Renal pelvis (tissue), 12 donors: Measurements from ENCODE around the gene C5orf24. TPM values are rescaled to one million over a fixed set of nuclear protein-coding genes. Genes with fewer than 3 reads are reported as not detected.
"Not testable (repeated sequence)": the region's sequence is repeated elsewhere in the genome, so short reads cannot be mapped to it uniquely, and the experiment has no call there.

Experiments
- DNase-seq: peaks from one replicate; pipeline ENCODE4 v3.0.0-alpha.2; 2013
- long read RNA-seq, 16 experiments: transcript quantifications; one replicate each; lab custom pipeline, GENCODE V29; 2026
- polyA plus RNA-seq, 3 donors: library from polyadenylated mRNA; unstranded; fragments of 120-200 nt; gene quantifications; one replicate each; pipeline ENCODE4 v1.2.1, GENCODE V29; 2013; ENCODE audit not compliant: insufficient read length in 3 of 3

Gene C5orf24
- 100 to 1,000 TPM in 1 of 3 donors, 10 to 100 TPM in 2; 78.1 to 106 (median 96.4) TPM for polyA plus RNA-seq
- long read RNA-seq, donor 1, full-length matches to known transcripts, result 32 of 32 reads
- long read RNA-seq, donor 1, partial matches to known transcripts, result 0 of 32 reads
- long read RNA-seq, donor 1, other reads (novel, unspliced or antisense), result 0 of 32 reads
- long read RNA-seq, donor 2, full-length matches to known transcripts, result 22 of 37 reads
- long read RNA-seq, donor 2, partial matches to known transcripts, result 15 of 37 reads
- long read RNA-seq, donor 2, other reads (novel, unspliced or antisense), result 0 of 37 reads
- long read RNA-seq, donor 3, full-length matches to known transcripts, result 29 of 29 reads
- long read RNA-seq, donor 3, partial matches to known transcripts, result 0 of 29 reads
- long read RNA-seq, donor 3, other reads (novel, unspliced or antisense), result 0 of 29 reads
- long read RNA-seq, donor 4, full-length matches to known transcripts, result 15 of 15 reads
- long read RNA-seq, donor 4, partial matches to known transcripts, result 0 of 15 reads
- long read RNA-seq, donor 4, other reads (novel, unspliced or antisense), result 0 of 15 reads
- long read RNA-seq, donor 5, full-length matches to known transcripts, result 17 of 17 reads
- long read RNA-seq, donor 5, partial matches to known transcripts, result 0 of 17 reads
- long read RNA-seq, donor 5, other reads (novel, unspliced or antisense), result 0 of 17 reads
- long read RNA-seq, donor 6, full-length matches to known transcripts, result 37 of 56 reads
- long read RNA-seq, donor 6, partial matches to known transcripts, result 19 of 56 reads
- long read RNA-seq, donor 6, other reads (novel, unspliced or antisense), result 0 of 56 reads
- long read RNA-seq, donor 7, full-length matches to known transcripts, result 79 of 118 reads
- long read RNA-seq, donor 7, partial matches to known transcripts, result 39 of 118 reads
- long read RNA-seq, donor 7, other reads (novel, unspliced or antisense), result 0 of 118 reads
- long read RNA-seq, donor 8, full-length matches to known transcripts, result 13 of 13 reads
- long read RNA-seq, donor 8, partial matches to known transcripts, result 0 of 13 reads
- long read RNA-seq, donor 8, other reads (novel, unspliced or antisense), result 0 of 13 reads
- long read RNA-seq, donor 9, full-length matches to known transcripts, result 45 of 81 reads
- long read RNA-seq, donor 9, partial matches to known transcripts, result 36 of 81 reads
- long read RNA-seq, donor 9, other reads (novel, unspliced or antisense), result 0 of 81 reads
- long read RNA-seq, donor 10, full-length matches to known transcripts, result 41 of 41 reads
- long read RNA-seq, donor 10, partial matches to known transcripts, result 0 of 41 reads
- long read RNA-seq, donor 10, other reads (novel, unspliced or antisense), result 0 of 41 reads
- long read RNA-seq, donor 11, full-length matches to known transcripts, result 30 of 30 reads
- long read RNA-seq, donor 11, partial matches to known transcripts, result 0 of 30 reads
- long read RNA-seq, donor 11, other reads (novel, unspliced or antisense), result 0 of 30 reads
- long read RNA-seq, donor 12, full-length matches to known transcripts, result 51 of 51 reads
- long read RNA-seq, donor 12, partial matches to known transcripts, result 0 of 51 reads
- long read RNA-seq, donor 12, other reads (novel, unspliced or antisense), result 0 of 51 reads
- long read RNA-seq, donor 13, full-length matches to known transcripts, result 23 of 23 reads
- long read RNA-seq, donor 13, partial matches to known transcripts, result 0 of 23 reads
- long read RNA-seq, donor 13, other reads (novel, unspliced or antisense), result 0 of 23 reads
- long read RNA-seq, donor 14, full-length matches to known transcripts, result 72 of 72 reads
- long read RNA-seq, donor 14, partial matches to known transcripts, result 0 of 72 reads
- long read RNA-seq, donor 14, other reads (novel, unspliced or antisense), result 0 of 72 reads
- long read RNA-seq, donor 15, full-length matches to known transcripts, result 22 of 22 reads
- long read RNA-seq, donor 15, partial matches to known transcripts, result 0 of 22 reads
- long read RNA-seq, donor 15, other reads (novel, unspliced or antisense), result 0 of 22 reads
- long read RNA-seq, donor 16, full-length matches to known transcripts, result 30 of 30 reads
- long read RNA-seq, donor 16, partial matches to known transcripts, result 0 of 30 reads
- long read RNA-seq, donor 16, other reads (novel, unspliced or antisense), result 0 of 30 reads

DNA sequence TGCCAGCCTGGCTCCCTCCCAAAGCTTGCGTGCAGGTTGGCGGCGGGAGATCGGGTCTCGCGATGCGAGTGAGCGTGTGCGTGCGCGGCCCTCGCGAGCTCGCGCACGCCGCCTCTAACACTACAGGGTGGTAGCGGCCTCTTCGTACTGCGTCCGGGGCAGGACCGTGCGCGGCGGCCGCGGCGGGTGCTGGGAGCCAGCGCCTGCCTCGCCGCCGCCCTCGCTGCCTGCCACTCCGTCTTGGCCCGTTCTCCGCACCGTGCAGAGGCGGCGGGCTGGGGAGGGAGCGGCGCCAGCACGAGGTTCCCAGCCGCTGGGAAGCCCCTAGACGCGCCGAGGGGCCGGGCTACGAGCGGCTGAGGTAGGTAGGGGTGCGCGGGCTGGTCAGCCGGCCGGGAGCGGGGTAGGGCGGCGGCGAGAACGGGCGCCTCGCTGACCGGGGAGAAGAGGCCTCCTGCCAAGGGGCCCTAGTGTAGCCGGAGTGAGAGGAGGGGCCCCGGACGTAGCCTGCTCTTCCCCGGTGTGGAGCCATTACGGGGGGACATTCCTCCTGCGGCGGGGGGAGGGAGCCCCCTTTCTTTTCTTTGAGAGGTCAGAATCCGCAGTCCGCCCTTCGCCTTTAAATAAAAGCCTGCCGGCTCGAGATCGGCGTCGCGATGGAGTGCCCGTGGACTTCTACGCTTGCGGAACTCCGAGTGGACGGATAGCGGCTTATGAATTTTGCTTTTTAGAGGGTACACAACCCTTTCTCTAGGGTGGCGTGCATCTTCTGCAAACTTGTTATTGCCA lies at the start of gene C5orf24:
C5orf24 (plus strand) TSS at position 117 of the 789 bp plus-strand sequence. CDS start 8,933 bp downstream, outside the sequence.
- DNase-seq, result peak; percentile 94

DNA sequence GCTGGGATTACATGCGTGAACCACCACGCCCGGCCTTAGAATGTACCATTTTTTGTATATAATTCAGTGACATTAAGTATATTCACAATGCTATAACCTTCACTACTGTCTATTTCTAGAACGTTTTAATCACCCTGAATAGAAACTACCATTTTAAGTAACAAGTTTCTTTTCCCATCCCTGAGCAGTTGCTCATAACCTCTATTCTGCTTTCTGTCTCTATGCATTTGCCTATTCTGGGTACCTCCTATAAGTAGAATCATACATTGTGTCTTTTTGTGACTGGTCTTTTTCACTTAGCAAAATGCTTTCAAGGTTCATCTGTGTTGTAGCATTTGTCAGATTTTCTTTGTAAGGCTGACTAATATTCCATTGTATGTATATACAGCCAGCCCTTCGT lies 47.3 kb upstream of the C5orf24 start:
- DNase-seq, result no peak

GRCh38 chr5:134803821-134804220 lies 41.9 kb upstream of the C5orf24 start:
- DNase-seq, result no peak

- DNase-seq, result peak; percentile 3
Measured at GRCh38 chr5:134813407-134813806, 32.4 kb upstream of the C5orf24 start.

DNA sequence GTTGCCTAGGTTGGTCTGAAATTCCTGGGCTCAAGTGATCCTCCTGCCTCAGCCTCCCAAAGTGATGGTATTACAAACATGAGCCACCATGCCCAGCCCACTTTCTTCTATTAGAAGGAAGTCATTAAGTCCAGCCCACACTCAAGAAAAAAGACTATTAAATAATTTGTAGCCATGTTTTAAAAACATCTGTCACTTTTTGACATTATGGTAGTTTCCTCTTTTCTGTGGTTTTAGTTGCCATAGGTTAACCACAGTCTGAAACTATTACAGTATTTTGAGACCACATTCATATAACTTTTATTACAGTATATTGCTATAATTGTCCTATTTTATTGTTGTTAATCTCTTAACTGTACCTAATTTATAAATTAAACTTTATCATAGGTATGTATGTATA lies 31.9 kb upstream of the C5orf24 start:
- no peak for DNase-seq

DNA sequence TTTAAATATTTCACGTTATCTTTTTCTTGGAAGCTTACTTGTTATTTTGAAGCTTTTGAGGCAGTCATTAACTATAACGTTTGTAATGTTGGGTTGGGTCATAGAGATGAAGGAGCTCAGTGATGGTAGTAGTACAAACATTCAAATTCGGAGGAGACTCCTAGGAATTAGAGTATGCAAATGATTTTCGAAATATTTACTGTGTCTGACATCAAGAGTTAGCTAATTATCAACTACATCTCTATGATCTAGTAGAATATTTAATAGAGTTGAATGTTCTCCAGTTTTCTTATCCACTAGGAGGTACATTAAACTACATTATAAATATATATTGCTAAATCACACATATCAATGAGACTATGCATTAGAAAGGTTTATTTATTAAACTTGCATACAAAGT lies 28.8 kb upstream of the C5orf24 start:
- DNase-seq, result no peak

- DNase-seq, result no peak
Measured at GRCh38 chr5:134818776-134819175, 27.0 kb upstream of the C5orf24 start.

GRCh38 chr5:134819407-134819963 lies 26.3 kb upstream of the C5orf24 start:
- no peak for DNase-seq

DNA sequence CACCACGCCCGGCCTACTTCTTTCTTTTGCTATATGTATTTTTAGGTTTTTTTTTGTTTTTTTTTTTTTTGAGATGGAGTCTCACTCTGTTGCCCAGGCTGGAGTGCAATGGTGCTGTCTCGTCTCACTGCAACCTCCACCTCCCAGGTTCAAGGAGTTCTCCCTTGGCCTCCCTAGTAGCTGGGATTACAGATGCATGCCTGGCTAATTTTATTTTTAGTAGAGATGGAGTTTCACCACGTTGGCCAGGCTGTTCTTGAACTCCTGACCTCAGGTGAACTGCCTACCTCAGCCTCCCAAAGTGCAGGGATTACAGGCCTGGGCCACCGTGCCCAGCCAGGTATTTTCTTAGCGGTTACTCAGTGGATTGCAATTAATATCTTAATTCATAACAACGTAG lies 23.9 kb upstream of the C5orf24 start:
- DNase-seq, result no peak

DNA sequence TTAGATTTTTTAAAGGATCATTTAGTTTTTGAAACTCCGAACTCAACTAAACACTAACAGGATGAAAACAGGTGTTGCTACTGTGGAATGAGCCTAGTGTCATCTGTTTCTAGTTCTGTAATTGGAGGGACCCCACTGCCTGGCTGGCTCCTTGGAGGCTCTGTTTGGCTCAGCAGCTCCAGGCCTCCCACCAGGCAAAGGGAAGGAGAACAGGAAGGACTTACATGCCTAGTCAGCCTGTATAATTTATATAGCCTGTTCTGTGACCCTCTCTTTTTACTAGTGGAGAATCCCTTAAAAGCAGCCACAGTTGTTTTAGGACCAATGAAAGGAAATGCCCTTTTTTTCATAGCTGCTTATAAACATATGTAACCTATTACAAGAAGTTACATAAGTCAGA lies 21.1 kb upstream of the C5orf24 start:
- no peak for DNase-seq

- DNase-seq, result no peak
Measured at GRCh38 chr5:134825212-134825611, 20.6 kb upstream of the C5orf24 start.

DNA sequence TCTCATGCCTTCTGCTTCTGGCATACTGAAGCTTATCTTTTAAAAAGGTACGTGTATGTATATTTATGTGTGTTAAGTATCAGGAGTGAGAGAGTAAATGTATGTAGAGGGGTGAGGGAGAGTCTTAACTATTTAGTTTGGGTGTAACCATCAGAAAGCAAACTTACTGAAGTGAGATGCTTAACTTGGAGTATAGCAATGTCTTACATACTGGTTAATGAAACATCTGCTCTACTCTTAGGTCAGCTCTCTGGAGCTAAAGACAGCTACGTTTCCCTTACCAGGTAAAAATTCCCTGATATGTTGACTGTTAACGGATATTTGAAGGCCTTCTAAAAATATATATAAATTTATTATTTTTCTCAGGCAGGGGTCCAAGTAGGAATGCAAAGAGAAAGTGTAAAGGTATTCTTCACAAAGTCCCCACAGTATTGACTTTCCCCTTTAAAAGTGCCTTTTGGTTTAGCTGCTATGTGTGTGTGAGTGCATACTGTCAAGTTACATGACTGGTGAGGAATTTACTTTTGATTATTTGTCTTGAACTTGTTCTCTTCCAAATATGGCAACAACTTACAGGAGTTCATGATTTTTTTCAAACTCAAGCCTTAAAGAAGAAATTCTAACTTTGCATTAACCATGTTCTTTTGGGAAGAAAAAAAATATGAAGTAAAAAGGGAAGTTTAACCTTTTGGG lies 12.3 kb upstream of the C5orf24 start:
- DNase-seq, result no peak

DNA sequence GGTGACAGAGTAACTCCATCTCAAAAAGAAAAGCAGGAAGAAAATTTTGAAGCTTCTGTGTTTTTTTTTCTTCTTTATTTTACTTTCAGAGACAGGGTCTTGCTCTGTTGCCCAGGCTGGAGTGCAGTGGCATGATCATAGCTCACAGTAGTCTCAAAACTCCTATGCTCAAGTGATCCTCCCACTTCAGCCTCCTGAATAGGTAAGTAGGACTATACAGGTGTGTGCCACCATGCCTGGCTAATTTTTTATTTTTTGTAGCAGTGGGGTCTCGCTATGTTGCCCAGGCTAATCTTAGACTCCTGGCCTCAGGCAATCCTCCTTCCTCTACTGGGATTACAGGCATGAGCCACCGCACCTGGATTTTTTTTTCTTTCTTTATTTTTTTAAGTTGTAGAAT lies 10.1 kb upstream of the C5orf24 start:
- DNase-seq, result no peak

DNA sequence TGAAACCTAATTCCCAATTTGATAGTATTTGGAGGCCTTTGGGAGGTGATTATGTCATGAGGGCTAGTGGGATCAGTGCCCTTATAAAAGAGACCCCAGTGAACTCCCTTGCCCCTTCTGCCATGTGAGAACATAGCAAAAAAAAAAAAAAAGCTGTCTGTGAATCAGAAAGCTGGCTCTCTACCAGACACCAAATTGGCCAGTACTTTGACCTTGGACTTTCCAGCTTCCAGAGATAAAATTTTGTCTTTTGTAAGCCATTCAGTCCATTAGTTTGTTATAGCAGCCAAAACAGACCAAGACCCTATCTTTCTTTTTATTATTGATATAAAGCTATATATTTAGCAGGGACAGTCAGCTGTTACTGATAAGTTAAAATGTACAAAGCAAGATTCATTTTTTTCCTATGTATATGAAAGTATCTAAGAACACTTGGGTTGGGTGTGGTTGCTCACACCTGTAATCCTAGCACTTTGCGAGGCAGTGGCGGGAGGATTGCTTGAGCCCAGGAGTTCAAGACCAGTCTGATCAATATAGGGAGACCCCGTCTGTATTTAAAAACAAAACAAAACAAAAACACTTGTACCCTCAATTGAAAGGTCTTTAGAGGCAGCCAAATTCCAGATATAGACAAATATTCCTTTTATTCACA lies 8.1 kb upstream of the C5orf24 start:
- DNase-seq, result no peak

DNA sequence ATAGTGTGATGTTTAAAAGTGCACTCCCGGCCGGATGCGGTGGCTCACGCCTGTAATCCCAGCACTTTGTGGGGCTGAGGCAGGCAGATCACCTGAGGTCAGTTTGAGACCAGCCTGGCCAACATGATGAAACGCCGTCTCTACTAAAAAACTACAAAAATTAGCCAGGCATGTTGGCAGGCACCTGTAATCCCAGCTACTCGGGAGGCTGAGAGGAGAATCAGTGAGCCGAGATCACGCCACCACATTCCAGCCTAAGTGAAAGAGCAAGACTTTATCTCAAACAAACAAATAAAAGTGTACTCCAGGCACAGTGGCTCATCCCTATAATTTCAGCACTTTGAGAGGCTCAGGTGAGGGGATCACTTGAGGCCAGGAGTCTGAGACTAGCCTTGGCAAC lies 7.4 kb upstream of the C5orf24 start:
- DNase-seq, result not testable (repeated sequence)

DNA sequence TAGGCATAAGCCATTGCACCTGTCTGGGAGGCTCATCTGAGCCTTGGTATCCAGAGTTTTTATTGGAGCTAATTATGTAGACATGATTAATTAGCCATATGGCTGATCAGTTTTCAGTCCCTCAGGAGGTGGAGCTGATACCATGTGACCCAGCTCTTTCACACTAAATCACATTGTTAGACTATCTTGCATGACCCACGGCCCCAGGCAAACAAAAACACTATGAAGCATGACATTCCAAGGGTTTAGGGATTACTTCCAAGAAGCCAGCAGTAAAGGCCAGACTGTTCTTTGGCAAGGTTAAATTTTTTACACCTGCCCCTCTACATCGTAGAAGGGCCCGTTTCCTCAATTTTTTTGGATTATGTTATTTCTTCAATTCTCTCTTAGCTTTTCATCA lies 5.0 kb upstream of the C5orf24 start:
- DNase-seq, result no peak

DNA sequence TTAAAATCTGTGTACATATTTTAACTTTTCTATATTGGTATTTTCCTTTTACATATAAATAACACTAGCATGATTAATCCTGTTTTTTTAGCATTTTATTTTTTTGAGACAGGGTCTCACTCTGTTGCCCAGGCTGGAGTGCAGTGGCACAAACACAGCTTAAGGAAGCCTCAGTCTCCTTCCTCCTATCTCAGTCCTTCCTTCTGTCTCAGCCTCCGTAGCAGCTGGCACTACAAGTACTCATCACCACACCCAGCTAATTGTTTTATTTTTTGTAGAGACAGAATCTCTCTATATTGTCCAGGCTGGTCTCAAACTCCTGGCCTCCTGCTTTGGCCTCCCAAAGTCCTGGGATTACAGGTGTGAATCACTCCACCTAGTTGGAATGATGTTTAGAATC lies 1.5 kb upstream of the C5orf24 start:
- DNase-seq, result no peak
